NCI-H345 (cell line): ENCODE measurements around the gene TMEM200A.

ENCODE experiments used
- DNase-seq: peaks from one replicate; lab custom pipeline; 2025; lab: John Stamatoyannopoulos, UW

TMEM200A gene

GRCh38 chr6:130425537-130425936, 59.7 kb downstream of the TMEM200A start:
- DNase-seq: no peak

DNA sequence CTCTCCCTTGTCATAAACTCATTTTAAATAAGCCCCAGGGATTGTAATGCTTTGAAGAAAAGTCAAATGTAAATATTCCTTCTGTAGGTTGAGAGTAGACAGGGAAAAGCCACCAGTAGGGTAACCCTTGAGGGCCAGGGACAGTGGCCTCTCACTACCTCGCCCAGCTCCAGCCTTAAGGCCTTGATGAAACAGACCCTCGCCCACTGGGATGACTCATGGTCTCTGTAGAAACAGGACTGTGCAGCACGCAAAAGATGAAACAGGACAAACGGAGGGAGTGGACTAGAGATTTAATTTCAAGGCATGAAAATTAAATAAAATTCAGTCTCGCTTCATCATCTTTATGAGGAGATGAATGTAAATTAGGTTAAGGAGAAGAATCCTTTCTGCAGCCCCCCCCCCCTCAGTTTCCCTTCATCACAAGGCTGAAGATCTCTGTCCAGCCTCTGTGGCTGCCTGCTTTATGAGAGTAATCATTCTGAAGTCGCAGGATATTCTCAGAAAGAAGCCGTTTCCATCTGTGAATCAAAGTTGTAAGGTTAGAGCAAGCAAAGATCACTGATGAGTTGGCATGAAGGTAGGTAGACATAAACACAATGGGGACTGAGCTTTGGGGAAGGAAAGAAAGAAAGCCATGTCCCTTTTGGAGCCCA, 60.4 kb downstream of the TMEM200A start:
- no peak for DNase-seq

DNA sequence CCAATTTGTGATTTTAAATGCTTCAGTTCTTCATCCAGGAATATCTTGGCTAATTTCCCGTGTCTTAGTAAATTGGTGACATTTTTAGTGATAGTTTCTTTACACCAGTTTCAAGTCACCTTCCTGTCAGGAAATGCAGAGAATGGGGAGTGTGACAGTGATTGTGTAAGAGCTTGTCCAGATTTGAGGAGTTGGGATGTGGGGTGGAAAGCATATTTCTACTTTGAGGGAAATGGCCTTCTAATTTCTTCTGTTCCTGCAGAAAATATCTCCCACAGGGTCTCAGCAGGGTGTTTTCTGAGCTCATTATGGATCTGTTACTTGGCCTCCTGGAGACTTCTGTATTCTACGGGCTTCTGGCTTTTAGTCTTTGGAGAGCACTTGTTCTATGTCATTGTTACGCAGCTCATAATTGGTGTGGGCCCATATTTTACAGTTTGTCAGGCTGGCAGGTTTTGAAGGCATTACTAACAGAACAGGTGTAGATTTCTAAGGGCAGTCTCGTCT, 65.6 kb downstream of the TMEM200A start:
- DNase-seq: peak; percentile 11

- no peak for DNase-seq
These were observed 67.0 kb downstream of the TMEM200A start for GRCh38 chr6:130432838-130433237.

GRCh38 chr6:130434174-130434873, 68.5 kb downstream of the TMEM200A start:
- no peak for DNase-seq

GRCh38 chr6:130435181-130435580, 69.4 kb downstream of the TMEM200A start:
- no peak for DNase-seq

- DNase-seq: no peak
These were observed 72.1 kb downstream of the TMEM200A start for GRCh38 chr6:130437961-130438360.

- no peak for DNase-seq
These were observed 81.6 kb downstream of the TMEM200A start for GRCh38 chr6:130447374-130447773.

- no peak for DNase-seq
These were observed 86.5 kb downstream of the TMEM200A start for GRCh38 chr6:130452336-130452735.

DNA sequence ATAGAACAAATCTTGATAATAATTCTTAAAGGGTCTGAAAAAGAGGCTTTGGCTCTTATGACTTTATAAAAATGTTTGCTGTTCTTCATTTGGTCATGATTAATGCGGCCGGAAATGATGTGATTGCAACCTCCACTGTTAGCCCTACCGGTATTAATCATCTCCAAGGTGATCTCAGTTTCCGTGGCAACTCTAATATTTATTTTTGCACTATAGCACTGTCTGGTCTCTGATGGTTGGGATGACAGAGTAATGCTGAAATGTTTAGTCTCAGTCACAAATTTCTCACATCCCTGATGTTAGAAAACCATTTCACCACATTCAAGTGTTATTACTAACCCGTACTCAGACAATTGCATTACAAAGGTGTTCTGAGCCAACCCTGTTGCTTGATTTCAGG, 87.4 kb downstream of the TMEM200A start:
- no peak for DNase-seq

DNA sequence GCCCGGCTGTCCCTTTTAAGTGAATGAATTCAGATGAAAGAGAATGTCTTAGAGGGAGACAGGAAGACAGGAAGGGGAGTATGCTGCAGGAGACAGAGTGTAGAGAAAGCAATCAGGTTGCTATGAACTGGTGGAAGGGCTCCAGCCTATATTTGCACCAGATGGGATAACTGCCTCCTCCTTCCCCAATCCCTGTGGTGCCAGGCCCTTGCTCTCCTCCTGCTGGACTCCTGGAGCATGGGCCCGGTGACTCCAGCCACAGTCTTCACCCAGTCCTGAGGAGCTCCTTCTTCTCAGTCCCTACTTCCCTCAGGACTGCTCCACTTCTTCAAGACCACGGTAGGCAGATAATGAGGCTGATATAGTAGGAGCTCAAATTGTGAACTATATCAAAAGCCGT, 91.8 kb downstream of the TMEM200A start:
- no peak for DNase-seq

GRCh38 chr6:130459316-130459715, 93.5 kb downstream of the TMEM200A start:
- DNase-seq: no peak

GRCh38 chr6:130460934-130461333, 95.1 kb downstream of the TMEM200A start:
- no peak for DNase-seq

DNA sequence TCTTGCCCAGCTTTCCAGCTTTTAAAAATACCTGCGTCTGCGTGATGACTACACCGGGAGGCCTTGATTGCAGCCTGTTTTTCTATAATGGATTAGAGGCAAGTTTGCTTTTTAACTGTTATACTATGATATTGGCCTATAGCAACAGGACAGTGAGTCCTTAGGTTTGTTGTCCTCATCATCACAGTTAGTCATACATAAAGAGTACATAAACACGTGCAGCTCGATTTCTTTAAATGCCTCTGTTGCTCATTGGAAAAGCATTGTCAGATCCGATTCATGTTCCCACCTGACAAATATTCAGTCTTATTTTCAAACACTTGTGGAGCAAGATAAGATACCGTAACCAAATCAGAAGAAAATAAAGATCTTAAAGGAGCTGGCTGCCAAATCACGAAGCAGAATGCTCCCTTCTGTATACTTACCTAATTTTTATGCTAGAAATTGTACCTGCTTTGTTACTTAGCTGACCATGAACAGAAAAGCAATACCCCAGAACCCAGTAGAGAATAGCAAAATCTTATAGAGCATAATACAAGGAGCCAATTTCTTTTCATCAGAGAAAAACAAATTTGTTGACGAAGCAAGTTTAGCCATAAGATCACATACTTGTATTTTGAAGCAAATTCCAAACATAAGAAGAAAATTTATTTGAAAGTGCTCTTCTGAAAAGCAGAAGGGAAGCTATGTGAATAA, 100.4 kb downstream of the TMEM200A start:
- DNase-seq: no peak

DNA sequence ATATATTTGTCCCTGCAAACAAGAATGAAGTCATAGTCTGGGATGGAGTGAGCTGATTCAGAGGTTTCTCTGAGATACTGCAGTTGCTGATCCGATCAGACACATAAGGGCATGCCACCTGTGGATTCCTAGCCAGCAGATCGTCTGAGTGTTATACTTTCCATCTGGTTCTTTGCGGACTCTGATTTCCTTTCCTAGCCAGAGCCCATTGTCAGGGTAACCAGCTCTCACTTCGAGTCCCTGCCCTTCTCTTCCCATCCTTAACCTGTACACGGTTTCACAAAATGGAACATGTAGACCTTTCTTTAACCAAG, 100.9 kb downstream of the TMEM200A start:
- no peak for DNase-seq

- no peak for DNase-seq
These were observed 101.6 kb downstream of the TMEM200A start for GRCh38 chr6:130467146-130468050.

- DNase-seq: no peak
These were observed 104.9 kb downstream of the TMEM200A start for GRCh38 chr6:130470766-130471165.

DNA sequence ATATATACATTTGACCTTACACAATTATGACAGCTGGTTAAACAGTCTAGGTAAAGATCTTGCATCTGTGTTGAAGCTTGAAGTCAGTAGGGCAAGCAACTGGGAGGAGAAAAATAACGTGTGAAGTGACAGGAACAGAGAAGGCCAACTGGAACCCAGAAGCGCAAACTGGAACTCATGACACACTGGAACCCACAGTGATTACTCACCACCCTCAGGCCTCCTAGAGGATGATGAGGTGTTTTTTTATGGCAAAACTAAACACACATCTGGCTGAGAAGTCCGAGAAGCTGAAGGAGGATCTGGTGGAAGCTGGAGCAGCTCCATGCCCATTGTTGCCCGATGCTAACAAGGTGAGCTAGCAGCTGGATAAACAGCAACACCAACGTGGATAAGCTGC, 108.1 kb downstream of the TMEM200A start:
- no peak for DNase-seq

DNA sequence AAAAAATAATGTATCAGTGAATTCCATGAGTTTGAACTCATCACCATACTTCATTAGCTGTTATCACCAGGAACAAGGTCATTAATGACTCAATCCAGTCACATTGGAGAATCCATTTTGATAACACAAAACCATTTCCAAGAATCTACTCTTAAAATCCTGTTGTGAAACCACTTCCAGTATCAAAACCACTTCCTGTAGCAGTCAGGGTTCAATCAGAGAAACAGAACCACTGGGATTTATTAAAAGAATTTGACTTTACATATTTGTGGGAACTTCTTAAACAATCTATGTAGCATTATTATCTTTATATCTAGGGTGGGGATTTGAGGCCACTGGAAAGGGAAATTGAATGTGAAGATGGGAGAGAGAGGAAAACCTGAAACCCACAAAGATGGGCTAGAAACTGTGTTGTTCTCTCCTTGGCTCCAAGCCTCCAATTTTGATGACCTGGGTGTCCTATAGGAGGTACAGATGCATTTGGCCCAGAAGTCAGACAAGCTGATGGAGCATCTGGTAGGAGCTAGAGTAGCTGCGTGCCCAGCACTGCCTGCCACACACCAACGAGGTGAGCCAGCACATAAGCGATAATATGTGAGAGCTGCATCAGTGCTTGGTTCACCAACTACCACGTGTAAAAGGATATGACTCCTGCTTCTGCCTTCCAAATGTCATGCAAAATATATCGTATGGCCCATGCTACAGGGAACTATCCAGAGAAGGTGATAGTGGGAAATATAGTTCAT, 117.0 kb downstream of the TMEM200A start:
- no peak for DNase-seq

DNA sequence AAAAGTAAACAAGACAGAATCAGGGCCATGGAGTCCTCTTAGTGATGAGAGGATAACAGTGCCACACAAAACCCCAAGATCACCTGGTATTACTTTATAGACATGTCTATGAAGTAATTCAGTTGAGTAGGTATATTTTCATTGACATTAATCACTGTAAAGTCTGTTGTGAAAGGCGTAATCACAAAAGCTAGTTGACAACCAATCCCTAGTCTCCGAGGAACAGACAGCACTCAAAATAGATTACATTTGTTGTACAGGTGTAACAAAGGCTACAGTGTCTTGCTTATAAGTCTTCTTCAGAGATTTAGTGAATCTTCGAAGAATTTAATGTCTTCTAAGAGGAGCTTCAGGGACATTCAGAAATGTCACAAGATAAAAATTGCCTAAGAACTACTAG, 120.1 kb downstream of the TMEM200A start:
- no peak for DNase-seq

DNA sequence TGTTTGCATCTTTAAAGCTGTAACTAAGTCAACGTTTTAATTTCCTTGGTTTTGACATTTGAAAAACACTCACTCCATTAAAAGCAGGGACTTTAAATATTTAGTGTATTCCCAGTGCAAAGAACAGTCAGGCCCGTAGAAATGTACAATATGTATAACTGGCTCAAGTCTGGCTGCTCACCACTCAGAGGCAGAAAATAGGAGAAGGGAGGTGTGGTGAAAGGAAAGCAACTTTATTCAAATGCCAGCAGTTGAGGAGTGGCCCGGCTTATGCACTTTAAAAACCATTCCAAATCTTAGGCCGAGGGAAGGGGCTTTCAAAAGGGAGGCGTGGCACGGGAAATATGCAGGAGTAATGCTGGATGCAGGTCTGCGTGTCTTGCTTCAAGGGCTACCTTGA, 120.6 kb downstream of the TMEM200A start:
- DNase-seq: no peak
